ENCODE measurements around the gene SRPRA. TPM values are rescaled to one million over a fixed set of nuclear protein-coding genes. Genes with fewer than 3 reads are reported as not detected.

Gene SRPRA
- total RNA-seq, 4 donors from 2014 or later, result 95.3 to 153 (median 125) TPM

GRCh38 chr11:126279191-126279590, 10.5 kb upstream of the SRPRA start:
- H3K36me3 ChIP-seq, result no peaks in the 10 kb centered on the region
- 81 to 87% methylated on average over 8 of the region's 8 CpGs for WGBS, 2 donors
- peaks cover 5 to 10% of the 10 kb centered on the region in 2 donors for H3K4me1 ChIP-seq
- no peak overlapping the region for H3K4me3 ChIP-seq (replicated peaks in 1 of 3)
- no peaks in the 10 kb centered on the region for H3K27me3 ChIP-seq
- no peak overlapping the region for H3K27ac ChIP-seq
- TF ChIP-seq POLR2A (IDR thresholded peaks at IDR 0.05), result no peak
- TF ChIP-seq CTCF (IDR thresholded peaks at IDR 0.05), result no peak
- no peaks in the 10 kb centered on the region for H3K9me3 ChIP-seq
- no peak for DNase-seq
- intact Hi-C loops (cut with DNase I), result no loop called here

- no peak overlapping the region for H3K4me3 ChIP-seq (replicated peaks in 1 of 3)
- H3K4me1 ChIP-seq, result peaks cover 5 to 10% of the 10 kb centered on the region in 2 donors
- WGBS, 2 donors, result 89 to 90% methylated on average over 4 of the region's 4 CpGs
- H3K36me3 ChIP-seq, result peaks cover 0 to 7% of the 10 kb centered on the region in 2 donors
- intact Hi-C loops (cut with DNase I), result no loop called here
- TF ChIP-seq POLR2A (IDR thresholded peaks at IDR 0.05) (no peak), CTCF (IDR thresholded peaks at IDR 0.05) (no peak)
- H3K27me3 ChIP-seq, result no peaks in the 10 kb centered on the region
- no peak overlapping the region for H3K27ac ChIP-seq
- no peak for DNase-seq
- no peaks in the 10 kb centered on the region for H3K9me3 ChIP-seq
Observed at GRCh38 chr11:126277780-126278179, 9.1 kb upstream of the SRPRA start.

GRCh38 chr11:126277322-126277721, 8.6 kb upstream of the SRPRA start:
- WGBS, 2 donors, result 96 to 97% methylated on average over 11 of the region's 11 CpGs
- Histone ChIP-seq H3K27ac (no peak overlapping the region), H3K36me3 (peaks cover 0 to 7% of the 10 kb centered on the region in 2 donors), H3K27me3 (no peaks in the 10 kb centered on the region), H3K4me3 (replicated peaks in 1 of 3) (no peak overlapping the region), H3K4me1 (peaks cover 5 to 9% of the 10 kb centered on the region in 2 donors), H3K9me3 (no peaks in the 10 kb centered on the region)
- intact Hi-C loops (cut with DNase I), result no loop called here
- no peak for DNase-seq
- TF ChIP-seq POLR2A (IDR thresholded peaks at IDR 0.05), result no peak

GRCh38 chr11:126268361-126268707, 361 bp downstream of the SRPRA start:
- H3K4me1 ChIP-seq, result peaks cover 8 to 11% of the 10 kb centered on the region in 2 donors
- H3K36me3 ChIP-seq, result peaks cover 37 to 40% of the 10 kb centered on the region in 2 donors
- H3K9me3 ChIP-seq, result no peaks in the 10 kb centered on the region
- H3K27me3 ChIP-seq, result no peaks in the 10 kb centered on the region
- DNase-seq, result no peak
- intact Hi-C loops (cut with DNase I), result loop anchor here (5.0 kb wide), 1 partner anchor 56 kb away; the partner anchor contains the start of genes FAM118B and RPUSD4
- H3K4me3 ChIP-seq (replicated peaks in 1 of 3), result peak overlapping the region; percentile 3 to 83 (median 74)
- no peak for TF ChIP-seq POLR2A (IDR thresholded peaks at IDR 0.05)
- no peak for TF ChIP-seq CTCF (IDR thresholded peaks at IDR 0.05)
- 0 to 1% methylated on average over 23 of the region's 23 CpGs for WGBS, 2 donors
- peak overlapping the region; percentile 69 to 90 (median 81) for H3K27ac ChIP-seq

- DNase-seq, result peak; percentile 53 to 57
- Histone ChIP-seq H3K9me3 (no peaks in the 10 kb centered on the region), H3K4me1 (peaks cover 8 to 11% of the 10 kb centered on the region in 2 donors), H3K27ac (peak overlapping the region in 2 of 3 donors; percentile 81 to 90), H3K36me3 (peaks cover 43 to 47% of the 10 kb centered on the region in 2 donors), H3K4me3 (replicated peaks in 1 of 3) (peak overlapping the region in 2 of 3 donors; percentile 3 to 83), H3K27me3 (no peaks in the 10 kb centered on the region)
- no peak for TF ChIP-seq POLR2A (IDR thresholded peaks at IDR 0.05)
- TF ChIP-seq CTCF (IDR thresholded peaks at IDR 0.05), result no peak
- intact Hi-C loops (cut with DNase I), result loop anchor here (5.0 kb wide), 1 partner anchor 55 kb away; the partner anchor contains the start of genes FAM118B and RPUSD4
- WGBS, 2 donors, result 55 to 64% methylated on average over 6 of the region's 6 CpGs
Observed at GRCh38 chr11:126267650-126268049, 1.0 kb downstream of the SRPRA start.

All from thyroid gland (tissue), 4 donors.